MG63 (cell line): Measurements from ENCODE around the gene GRWD1. TPM values are rescaled to one million over a fixed set of nuclear protein-coding genes. Genes with fewer than 3 reads are reported as not detected.
A peak's percentile ranks its signal among the peaks of the same experiment; 100 is the strongest.

ENCODE experiments used
- DNase-seq: peaks from one replicate; pipeline ENCODE4 v3.0.0-alpha.2; 2020
- H3K27me3 ChIP-seq: fragments of 250-450 bp; sonication (Bioruptor Pico); 2 replicates; pipeline ENCODE4 v1.5.1; 2020; ENCODE audit warnings: mild to moderate bottlenecking, moderate library complexity
- H3K36me3 ChIP-seq: fragments of 250-450 bp; sonication (Bioruptor Pico); 2 replicates; pipeline ENCODE4 v1.5.1; 2020; ENCODE audit warnings: mild to moderate bottlenecking, moderate library complexity
- H3K4me3 ChIP-seq: fragments of 250-450 bp; sonication (Bioruptor Pico); 2 replicates; pipeline ENCODE4 v1.5.1; 2020; ENCODE audit warnings: mild to moderate bottlenecking, moderate library complexity
- H3K9me3 ChIP-seq: fragments of 250-450 bp; sonication (Bioruptor Pico); 2 replicates; pipeline ENCODE4 v1.5.1; 2020; ENCODE audit warnings: mild to moderate bottlenecking, moderate library complexity
- total RNA-seq: library from RNA; depleted of rRNA; stranded (reverse); fragments of >200 nt; shearing (Covaris generic); gene quantifications from 2 replicates; pipeline ENCODE4 v1.2.3, GENCODE V29; 2014; ENCODE audit warnings: low replicate concordance

The GRWD1 gene
- total RNA-seq, 1 experiment from 2014 or later, result 138 TPM

GRCh38 chr19:48469289-48469881 is 23.6 kb downstream of the GRWD1 start, which contains the start of gene CYTH2:
Gene CYTH2, plus strand, starts transcription at chr19:48469369. Its CDS starts 139 bp downstream, at chr19:48469508.
- H3K36me3 ChIP-seq, result peaks cover 45% of the 10 kb centered on the region
- peak within 1 kb of the TSS; percentile 98 for H3K4me3 ChIP-seq
- peak; percentile 91 for DNase-seq
- no peaks in the 10 kb centered on the region for H3K9me3 ChIP-seq
- no peaks in the 10 kb centered on the region for H3K27me3 ChIP-seq

- no peaks in the 10 kb centered on the region for H3K27me3 ChIP-seq
- H3K4me3 ChIP-seq, result peak overlapping the region; percentile 98
- peaks cover 52% of the 10 kb centered on the region for H3K36me3 ChIP-seq
- no peaks in the 10 kb centered on the region for H3K9me3 ChIP-seq
- no peak for DNase-seq
These were observed 24.3 kb downstream of the GRWD1 start for GRCh38 chr19:48469934-48470680.

GRCh38 chr19:48470856-48471255 is 25.1 kb downstream of the GRWD1 start:
- no peak overlapping the region for H3K4me3 ChIP-seq
- H3K27me3 ChIP-seq, result no peaks in the 10 kb centered on the region
- no peaks in the 10 kb centered on the region for H3K9me3 ChIP-seq
- H3K36me3 ChIP-seq, result peaks cover 60% of the 10 kb centered on the region
- no peak for DNase-seq

- Histone ChIP-seq H3K4me3 (no peak overlapping the region), H3K9me3 (no peaks in the 10 kb centered on the region), H3K36me3 (peaks cover 69% of the 10 kb centered on the region), H3K27me3 (no peaks in the 10 kb centered on the region)
- DNase-seq, result no peak
These were observed 26.1 kb downstream of the GRWD1 start for GRCh38 chr19:48471836-48472235.

- Histone ChIP-seq H3K9me3 (no peaks in the 10 kb centered on the region), H3K27me3 (no peaks in the 10 kb centered on the region), H3K36me3 (peaks cover 84% of the 10 kb centered on the region), H3K4me3 (no peak overlapping the region)
- no peak for DNase-seq
These were observed 27.6 kb downstream of the GRWD1 start for GRCh38 chr19:48473161-48473966.

GRCh38 chr19:48474084-48474592 is 28.4 kb downstream of the GRWD1 start:
- no peak overlapping the region for H3K4me3 ChIP-seq
- H3K36me3 ChIP-seq, result peaks cover 86% of the 10 kb centered on the region
- no peaks in the 10 kb centered on the region for H3K9me3 ChIP-seq
- no peaks in the 10 kb centered on the region for H3K27me3 ChIP-seq
- no peak for DNase-seq

GRCh38 chr19:48475369-48476068 is 29.7 kb downstream of the GRWD1 start:
- Histone ChIP-seq H3K27me3 (no peaks in the 10 kb centered on the region), H3K36me3 (peaks cover 91% of the 10 kb centered on the region), H3K4me3 (no peak overlapping the region), H3K9me3 (no peaks in the 10 kb centered on the region)
- DNase-seq, result no peak

- H3K9me3 ChIP-seq, result no peaks in the 10 kb centered on the region
- no peak for DNase-seq
These were observed 30.4 kb downstream of the GRWD1 start for GRCh38 chr19:48476176-48476575.

GRCh38 chr19:48477067-48477685 is 31.4 kb downstream of the GRWD1 start:
- no peak for DNase-seq
- Histone ChIP-seq H3K4me3 (no peak overlapping the region), H3K36me3 (peaks cover 83% of the 10 kb centered on the region)

More at GRCh38 chr19:48476176-48476575, 30.4 kb downstream of the GRWD1 start:
- Histone ChIP-seq H3K27me3 (no peaks in the 10 kb centered on the region), H3K4me3 (no peak overlapping the region), H3K36me3 (peaks cover 88% of the 10 kb centered on the region)

GRCh38 chr19:48477698-48478338 is 32.0 kb downstream of the GRWD1 start:
- no peaks in the 10 kb centered on the region for H3K9me3 ChIP-seq
- peaks cover 79% of the 10 kb centered on the region for H3K36me3 ChIP-seq

More at GRCh38 chr19:48477067-48477685, 31.4 kb downstream of the GRWD1 start:
- no peaks in the 10 kb centered on the region for H3K27me3 ChIP-seq
- H3K9me3 ChIP-seq, result no peaks in the 10 kb centered on the region

GRCh38 chr19:48478339-48479256 is 32.8 kb downstream of the GRWD1 start:
- no peak overlapping the region for H3K4me3 ChIP-seq
- H3K27me3 ChIP-seq, result no peaks in the 10 kb centered on the region
- no peak for DNase-seq
- H3K36me3 ChIP-seq, result peaks cover 71% of the 10 kb centered on the region
- H3K9me3 ChIP-seq, result no peaks in the 10 kb centered on the region

More at GRCh38 chr19:48477698-48478338, 32.0 kb downstream of the GRWD1 start:
- no peak for DNase-seq
- Histone ChIP-seq H3K4me3 (no peak overlapping the region), H3K27me3 (no peaks in the 10 kb centered on the region)

- Histone ChIP-seq H3K36me3 (peaks cover 60% of the 10 kb centered on the region), H3K9me3 (no peaks in the 10 kb centered on the region), H3K27me3 (no peaks in the 10 kb centered on the region), H3K4me3 (no peak overlapping the region)
- DNase-seq, result no peak
These were observed 33.9 kb downstream of the GRWD1 start for GRCh38 chr19:48479686-48480085.

GRCh38 chr19:48480183-48480557 is 34.4 kb downstream of the GRWD1 start:
- Histone ChIP-seq H3K9me3 (no peaks in the 10 kb centered on the region), H3K36me3 (peaks cover 55% of the 10 kb centered on the region), H3K4me3 (no peak overlapping the region), H3K27me3 (no peaks in the 10 kb centered on the region)
- no peak for DNase-seq

GRCh38 chr19:48480558-48481500 is 35.0 kb downstream of the GRWD1 start:
- peaks cover 49% of the 10 kb centered on the region for H3K36me3 ChIP-seq
- H3K27me3 ChIP-seq, result no peaks in the 10 kb centered on the region
- DNase-seq, result no peak
- H3K4me3 ChIP-seq, result no peak overlapping the region
- H3K9me3 ChIP-seq, result no peaks in the 10 kb centered on the region
